Measurements from ENCODE around the gene CASP9.
"Not testable (repeated sequence)": the region's sequence is repeated elsewhere in the genome, so short reads cannot be mapped to it uniquely, and the experiment has no call there.

CASP9 gene

DNA sequence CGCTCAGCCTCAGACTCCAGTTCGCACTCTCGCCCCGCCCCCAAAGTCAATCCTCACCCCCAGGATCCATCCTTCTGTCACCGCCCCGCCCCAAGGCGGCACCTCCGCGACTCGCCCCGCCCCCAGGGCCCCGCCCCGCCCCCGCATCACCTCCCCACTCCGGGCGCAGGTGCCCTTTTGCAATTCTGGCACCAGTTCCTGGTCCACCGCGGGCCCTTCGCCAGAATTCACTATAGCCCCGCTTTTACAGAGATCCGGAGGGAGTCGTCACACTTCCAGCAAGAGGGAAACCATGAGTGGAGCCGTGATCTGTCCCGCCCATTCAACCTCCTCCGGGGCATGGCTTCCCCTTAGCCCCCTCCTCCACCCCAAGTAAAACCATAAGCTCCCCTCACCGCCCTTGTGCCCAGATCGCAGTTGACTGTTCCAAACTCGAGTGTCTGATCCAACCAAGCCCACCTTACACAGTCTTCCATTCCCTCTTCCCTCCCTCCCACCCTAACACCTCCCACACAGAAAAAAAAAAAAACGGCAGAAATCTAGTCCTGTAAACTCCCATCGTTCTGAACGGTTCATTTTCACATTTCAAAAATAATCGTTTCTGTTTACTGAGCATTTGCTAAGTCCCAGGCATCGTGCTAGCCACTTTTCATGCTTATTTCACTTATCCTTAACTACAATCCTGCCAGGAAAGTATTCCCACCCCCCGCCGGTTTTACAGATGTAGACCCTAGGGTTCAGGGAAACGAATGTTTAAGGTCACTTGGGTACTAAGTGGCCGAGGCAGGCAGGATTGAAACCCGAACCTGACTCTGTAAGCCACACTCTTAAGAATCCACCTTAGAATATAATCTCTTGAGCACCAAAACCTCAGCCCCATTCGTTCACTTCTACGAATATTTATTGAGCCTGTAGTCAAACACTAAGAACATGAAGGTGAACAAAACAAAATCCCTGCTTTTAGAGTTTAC, 1.3 kb upstream of the CASP9 start:
- no peak for DNase-seq

DNA sequence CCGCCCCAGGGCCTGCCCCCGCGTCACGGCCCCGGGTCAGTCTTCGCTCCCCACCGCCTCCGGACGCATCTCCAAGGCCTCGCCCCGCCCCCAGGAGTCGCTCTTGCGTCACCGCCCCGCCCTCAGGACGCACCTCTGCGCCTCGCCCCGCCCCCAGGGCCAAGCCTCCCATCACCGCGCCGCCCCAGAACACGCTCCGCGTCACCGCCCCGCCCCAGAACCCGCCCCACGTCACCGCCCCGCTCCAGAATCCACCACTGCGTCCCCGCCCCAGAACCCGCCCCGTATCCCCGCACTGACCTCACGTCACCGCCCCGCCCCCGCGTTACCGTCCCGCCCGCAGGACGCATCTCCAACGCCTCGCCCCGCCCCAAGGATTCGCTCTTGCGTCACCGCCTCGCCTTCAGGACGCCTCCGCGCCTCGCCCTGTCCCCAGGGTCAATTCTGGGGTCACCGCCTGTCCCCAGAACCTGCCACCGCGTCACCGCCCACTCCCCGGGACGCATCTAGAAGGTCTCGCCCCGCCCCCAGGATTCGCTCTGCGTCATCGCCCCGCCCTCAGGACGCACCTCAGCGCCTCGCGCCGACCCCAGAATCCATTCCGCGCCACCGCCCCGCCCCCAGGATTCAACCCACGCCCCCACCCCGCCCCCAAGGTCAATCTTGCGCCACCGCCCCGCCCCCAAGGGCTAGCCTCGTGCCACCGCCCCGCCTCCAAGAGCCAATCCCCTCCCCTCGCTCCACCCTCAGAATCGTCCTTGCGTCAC, 451 bp upstream of the CASP9 start:
- DNase-seq: peak; percentile 73

DNA sequence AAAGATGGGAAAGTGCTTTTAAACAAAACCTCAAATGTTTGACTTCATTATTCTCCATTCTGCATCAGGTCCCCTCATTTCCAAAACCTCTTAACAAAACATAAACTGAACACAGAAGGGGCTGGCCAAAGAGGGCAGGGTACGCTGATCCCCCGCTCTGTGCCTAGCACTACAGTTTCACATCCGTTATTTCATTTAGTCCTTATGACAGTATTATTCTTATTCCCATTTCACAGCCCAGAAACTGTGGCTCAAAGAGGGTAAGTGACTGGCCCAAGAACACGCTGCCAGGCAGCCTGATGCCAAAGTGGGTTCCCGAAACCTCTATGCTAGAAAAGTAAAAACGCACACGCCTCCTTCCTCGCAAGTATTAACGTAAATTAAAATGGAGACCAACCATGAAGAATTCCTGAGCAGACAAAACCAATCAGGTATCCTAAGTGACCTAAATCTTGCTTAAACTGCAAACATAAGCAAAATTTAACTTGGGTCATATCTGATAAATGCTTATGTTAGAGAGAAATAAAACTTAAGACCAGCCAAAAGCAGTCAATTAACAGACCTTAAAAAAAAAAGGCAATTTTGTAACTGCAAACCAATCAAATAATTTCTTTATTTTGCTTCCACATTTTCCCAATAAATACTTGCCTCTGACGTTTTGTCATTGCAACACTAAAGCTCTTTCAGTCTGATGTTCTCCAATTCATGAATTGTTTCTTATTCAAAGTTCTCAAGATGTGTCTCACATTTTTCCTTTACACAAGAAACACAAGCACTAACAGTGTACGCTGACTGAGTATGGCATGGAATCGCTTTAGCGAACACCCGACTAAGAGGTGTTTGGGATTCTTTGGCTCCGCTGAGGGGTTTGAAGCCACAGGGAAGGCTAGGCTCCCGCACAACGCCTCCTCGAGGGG, 653 bp downstream of the CASP9 start:
- no peak for DNase-seq

DNA sequence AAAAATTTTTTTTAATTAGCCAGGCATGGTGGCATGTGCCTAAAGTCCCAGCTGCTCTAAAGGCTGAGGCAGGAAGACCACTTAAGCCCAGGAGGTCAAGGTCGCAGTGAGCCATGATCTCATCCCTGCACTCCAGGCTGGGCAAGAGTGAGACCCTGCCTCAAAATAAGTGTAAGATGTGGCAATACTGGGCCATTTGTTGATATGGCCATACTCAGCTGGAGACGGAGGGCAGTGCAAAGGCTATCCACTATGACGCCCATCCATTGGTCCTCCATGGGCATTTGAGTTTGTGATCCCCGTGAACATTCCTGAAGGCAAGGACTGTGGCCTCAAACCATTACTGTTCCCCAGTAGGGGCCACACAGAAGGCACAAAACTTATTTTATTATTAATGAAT, 1.5 kb downstream of the CASP9 start:
- DNase-seq: no peak

DNA sequence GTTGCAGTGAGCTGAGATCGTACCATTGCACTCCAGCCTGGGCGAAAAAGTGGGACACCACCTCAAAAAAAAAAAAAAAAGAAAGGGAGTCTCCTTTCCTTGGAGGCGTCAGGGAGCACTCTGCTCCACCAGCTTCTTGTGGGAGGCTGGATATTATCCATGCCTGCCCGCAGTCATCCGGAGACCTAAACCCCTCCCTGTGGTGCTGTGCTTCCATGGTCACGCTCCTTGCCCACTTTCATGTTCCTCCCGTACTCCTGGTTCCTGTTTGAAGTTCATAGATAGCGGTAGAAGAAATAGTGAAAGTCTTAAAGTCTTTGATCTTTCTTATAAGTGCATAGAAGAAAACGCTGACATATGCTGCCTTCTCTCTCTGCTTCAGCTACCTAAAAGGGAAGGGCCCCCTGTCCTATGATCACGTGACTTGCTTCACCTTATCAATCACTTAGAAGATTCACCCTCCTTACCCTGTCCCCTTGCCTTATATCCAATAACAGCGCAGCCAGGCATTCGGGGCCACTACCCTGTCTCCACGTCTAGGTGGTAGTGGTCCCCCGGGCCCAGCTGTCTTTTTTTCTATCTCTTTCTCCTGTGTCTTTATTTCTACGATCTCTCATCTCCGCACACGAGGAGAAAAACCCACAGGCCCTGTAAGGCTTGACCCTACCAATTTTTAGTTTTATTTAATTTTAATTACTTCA, 2.7 kb downstream of the CASP9 start:
- not testable (repeated sequence) for DNase-seq

DNA sequence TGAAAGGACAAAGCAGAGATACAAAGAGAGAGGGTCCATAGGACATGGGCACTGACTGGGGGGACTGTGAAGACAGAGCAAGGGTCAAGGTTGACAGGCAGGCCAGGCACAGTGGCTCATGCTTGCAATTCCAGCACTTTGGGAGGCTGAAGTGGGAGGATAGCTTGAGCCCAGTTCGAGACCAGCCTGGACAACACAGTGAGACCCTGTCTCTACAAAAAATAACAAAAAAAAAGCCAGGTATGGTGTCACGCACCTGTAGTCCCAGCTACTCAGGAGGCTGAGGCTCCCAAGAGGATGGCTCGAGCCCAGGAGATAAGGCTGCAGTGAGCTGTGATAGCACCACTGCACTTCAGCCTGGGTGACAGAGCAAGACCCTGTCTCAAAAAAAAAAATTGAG, 4.4 kb downstream of the CASP9 start:
- no peak for DNase-seq

DNA sequence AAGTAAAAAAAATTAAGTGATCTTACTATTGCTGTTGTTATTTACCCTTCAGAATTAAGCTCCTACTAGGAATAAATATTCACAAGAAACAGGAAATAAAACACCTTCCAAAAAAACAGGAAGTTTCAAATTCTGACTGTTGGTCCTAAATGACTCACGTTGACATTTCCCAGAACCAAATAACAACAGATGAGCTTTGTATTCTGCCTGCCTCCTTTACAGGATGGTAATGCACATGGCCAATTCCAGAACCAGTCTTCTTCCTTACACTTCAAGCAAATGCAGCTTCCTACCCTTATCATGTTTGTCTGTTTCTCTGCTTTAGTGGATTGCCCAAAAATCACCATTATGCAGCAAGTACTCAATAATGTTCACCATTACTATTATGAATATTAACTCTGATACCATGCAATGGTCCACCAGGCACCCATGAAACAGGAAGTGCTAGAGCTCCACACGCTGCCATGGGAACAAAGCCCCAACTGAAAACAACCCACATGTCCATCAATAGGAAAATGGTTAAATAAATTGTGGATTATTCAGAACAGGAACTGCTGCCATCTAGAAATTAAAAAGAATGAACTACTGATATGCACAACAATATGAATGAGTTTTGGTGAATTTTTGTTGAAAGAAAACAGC, 8.9 kb downstream of the CASP9 start:
- no peak for DNase-seq

DNA sequence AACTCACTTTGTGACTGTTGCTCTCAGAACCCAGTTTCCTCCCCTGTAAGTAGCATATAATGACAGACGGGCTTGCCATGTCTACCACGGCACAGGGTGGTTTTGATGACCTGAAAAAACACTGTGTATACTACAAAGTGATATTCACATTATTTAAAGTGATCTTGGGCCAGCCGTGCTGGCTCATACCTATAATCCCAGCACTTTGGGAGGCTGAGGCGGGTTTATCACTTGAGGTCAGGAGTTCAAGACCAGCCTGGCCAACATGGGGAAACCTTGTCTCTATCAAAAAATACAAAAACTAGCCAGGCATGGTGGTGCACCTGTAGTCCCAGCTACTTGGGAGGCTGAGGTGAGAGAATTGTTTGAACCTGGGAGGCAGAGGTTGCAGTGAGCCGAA, 9.5 kb downstream of the CASP9 start:
- DNase-seq: not testable (repeated sequence)

DNA sequence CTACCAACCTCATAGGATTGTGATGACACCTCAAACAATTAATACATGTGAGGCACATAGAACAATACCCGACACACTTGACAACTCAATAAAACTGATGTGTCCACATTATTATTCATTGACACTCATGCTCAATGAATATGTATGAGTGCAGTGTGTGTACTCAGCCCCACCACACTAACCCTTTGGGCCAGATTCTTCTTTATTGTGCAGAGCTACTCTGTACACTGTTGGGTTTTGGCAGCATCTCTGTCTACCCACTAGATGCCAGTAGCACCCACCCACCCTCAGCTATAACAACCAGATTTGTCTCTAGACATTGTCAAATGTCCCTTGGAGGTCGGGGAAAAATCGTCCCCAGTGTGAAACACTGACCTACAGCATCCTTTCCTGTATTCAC, 10.1 kb downstream of the CASP9 start:
- DNase-seq: no peak

DNA sequence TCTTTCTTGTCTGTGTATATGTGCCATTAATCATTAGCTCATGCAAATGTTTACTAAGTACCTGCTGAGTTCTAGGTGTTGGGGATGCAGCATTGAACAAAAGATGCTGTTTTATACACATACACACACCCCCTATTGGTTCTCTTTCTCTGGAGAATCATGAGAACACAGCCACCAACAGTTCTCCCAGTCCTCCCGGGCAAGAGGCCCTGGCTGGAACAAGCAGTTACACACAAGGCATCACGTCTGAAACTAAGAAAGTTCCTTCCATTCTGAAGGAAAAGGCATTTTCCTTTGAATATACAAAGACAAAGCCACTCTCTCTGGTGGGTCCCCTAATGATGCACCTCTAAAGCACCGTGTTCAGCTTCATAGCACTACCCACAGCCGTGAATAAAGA, 10.8 kb downstream of the CASP9 start:
- DNase-seq: no peak

DNA sequence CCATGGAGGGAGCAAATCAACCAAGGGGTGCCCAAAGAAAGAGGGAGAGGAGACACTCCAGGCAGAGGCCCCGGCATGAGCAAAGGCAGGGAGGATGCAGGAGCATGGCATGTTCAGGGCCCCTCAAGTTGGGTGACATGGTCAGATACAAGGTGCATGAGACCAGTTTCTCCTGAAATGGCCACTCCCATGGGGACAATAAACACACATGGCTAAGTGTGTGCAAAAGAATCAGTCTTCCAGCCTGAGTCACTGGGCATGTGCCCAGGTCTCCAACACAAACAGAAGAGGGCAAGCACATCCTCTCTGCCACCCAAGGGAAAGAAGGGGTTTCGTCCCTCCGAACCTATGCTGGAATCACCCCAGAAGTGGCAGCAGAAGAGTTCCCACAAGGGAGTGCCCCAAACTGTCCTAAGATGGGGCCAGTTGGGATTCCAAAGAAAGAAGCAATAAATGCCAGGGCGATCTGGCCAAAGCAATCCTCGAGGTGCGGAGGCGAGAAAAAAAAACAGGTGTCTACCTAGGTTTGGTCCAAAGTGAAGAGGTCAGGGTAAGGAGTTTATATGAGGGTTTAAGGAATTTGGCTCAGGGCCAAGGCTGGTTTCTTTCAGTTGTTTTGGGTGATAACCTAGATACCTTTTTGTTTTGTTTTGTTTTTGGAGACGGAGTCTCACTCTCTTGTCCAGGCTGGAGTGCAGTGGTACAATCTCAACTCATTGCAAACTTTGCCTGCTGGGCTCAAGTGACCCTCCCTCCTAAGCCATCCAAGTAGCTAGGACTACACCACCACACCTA, 13.2 kb downstream of the CASP9 start:
- DNase-seq: no peak

DNA sequence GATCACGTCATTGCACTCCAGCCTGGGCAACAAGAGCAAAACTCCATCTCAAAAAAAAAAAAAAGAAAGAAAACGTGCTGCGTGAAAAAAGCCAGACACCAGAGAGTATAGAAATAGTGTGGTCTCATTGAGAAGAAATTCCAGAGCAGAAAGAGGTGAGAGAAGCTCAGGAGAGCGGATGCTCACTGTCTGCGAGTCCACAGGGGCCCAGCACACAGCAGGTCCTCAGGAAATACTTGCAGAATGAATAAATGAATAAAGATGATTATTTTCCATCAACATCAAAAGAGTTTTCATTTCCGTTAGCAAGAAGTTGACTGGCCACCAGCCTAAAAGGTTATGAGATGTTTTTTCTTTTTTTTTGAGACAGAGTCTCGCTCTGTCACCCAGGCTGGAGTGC, 14.4 kb downstream of the CASP9 start:
- no peak for DNase-seq

DNA sequence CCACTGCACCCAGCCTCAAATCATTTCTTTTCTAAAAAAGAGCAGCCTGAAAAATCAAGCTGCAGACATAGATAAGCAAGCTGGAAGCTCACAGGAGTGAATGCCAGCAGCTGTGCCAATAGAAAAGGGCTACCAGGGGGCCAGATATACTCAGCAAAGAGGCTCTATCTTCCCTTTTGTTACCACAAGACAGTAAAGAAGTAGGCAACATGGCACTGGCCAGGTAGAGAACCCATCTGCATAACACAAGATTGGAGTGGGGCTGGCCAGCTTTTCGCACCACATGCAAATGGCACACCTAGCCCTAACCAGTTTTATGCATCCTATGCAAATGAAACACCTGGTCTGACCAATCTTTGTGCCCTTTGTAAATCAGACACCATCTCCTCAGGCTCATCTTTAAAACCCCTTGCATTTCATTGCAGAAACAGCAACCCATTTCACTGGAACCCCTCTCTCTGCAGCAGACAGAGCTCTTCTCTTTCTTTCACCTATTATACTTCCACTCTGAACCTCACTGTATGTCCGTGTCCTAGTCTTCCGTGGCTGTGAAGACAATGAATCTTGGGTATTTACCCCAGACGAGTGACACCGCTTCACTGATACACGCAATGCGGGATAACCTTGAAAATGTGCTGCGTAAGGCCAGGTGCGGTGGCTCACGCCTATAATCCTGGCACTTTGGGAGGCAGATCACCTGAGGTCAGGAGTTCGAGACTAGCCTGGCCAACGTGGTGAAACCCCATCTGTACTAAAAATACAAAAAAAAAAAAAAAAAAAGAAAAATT, 15.1 kb downstream of the CASP9 start:
- no peak for DNase-seq

DNA sequence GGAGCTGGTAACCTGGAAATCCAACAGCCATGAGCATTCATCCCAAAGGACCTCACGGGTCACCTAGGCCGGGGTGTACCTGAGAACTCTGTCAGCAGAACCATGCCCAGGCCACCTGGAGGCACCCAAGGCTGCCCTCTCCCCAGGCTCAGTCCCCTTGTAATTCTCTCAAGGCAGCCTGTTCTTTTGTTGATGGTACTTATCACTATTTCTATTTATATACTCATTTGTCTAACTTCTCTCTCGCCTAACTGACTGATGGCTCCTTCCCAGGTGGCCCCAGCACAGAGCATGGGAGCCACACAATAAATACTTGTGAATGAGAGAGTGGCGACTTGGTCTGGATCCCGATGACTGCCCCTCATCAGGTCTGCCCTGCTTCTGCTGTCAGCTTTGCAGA, 16.7 kb downstream of the CASP9 start:
- no peak for DNase-seq

DNA sequence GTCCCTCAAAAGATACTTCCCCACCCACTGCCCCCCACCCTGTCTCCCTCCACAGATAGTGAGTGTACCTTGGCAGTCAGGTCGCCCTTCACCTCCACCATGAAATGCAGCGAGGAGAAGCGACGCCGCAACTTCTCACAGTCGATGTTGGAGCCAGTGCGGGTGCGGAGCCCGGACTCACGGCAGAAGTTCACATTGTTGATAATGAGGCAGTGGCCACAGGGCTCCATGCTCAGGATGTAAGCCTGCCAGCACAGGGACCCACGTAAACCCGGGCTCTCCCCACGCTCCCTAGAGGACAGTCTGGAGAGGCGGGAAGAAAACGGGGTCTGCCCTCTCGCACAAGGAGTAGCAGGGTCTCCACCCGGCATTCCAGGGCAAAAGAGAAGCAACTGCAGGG, 17.2 kb downstream of the CASP9 start:
- no peak for DNase-seq

DNA sequence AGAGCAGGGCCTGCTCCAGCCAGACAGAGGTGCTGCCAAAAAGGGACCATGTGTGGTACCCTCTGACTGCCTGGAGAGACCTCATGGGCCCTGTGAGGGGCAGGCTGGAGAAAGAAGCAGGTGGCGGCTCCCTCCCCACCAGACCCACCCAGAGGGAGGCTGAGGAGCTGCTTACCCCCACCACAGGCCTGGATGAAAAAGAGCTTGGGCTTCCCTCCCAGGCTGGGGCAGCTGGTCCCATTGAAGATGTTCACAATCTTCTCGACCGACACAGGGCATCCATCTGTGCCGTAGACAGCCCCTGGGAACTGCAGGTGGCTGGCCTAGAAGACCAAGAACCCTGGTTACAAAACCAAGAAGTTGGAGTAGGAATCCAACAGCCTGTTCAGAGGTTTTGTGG, 19.6 kb downstream of the CASP9 start:
- DNase-seq: no peak

DNA sequence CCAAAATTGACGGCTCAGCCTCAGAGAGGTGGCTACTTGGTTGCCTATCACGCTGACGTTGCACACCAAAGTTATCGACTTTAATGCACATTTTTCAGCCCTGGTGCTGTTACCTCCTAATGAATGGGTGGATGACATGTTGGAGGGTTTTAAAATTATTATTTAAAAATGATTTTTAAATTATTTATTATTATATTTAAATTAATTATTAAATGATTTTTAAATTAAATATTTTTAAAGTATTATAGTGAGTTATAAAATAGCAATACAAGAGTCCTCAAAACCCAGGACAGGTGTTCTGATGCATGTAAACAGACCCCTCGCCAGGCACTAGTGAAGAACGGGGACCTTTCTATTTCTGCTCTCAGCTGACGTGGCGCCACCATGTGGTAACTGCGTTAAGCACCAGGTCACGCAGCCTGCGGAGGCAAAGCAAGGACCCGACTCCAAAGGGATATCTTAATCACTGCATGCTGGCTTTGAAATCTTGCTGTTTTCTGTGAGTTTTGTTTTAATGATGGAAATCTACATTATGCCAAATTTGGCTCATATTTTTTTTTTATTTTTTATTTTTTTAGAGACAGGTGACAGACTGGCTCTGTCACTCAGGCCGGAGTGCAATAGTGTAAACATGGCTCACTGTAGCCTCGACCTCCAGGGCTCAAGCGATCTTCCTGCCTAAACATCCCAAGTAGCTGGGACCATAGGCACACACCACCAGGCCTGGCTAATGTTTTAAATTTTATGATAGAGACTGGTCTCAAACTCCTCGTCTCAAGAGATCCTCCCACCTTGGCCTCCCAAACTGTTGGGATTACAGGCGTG, 22.6 kb downstream of the CASP9 start:
- DNase-seq: no peak

DNA sequence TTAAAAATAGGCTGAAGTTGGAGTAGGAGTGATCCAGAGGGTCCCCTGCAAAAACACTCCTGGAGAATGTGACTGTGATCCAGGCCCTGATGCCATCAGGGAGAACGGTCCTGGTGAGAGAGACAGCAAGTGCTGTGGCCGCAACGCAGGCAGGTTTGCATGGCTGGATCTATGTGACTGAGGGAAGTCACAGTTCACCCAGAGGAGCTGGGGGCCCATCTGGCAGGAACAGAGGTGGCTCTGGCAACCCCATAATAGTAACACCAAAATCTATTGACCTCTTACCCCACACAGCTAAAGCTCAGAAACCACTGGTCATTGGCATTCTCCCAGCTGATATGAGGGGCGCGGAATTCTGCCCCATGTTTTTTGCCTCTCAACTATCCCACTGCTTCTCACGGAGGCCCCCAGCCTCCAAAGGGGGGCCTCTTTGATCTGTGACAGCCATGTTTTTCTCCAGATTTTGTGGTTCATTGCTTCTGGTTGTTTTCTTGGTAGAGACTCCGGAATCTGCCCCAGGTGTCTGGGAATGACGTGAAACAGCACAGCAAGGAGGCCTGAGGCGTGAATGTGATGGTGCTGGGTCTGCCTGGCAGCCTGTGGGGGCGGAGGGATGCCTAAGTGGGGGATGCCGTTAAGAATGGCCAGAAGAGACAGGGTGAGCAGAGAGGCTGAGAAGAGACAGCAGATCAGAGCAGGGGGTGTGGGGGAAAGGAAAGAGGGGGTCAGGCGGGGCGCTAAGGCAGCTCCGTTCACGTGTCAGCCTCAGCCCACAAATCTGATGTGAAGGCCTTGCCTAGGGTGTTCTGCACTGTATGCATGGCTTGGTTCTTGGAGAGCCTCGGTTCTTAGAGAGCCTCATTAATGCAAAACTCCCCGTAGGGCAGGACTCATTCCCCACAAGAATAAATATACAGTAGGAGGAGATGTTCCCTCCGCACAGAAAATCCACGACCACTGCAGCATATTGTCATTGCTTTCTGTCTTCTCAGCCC, 23.5 kb downstream of the CASP9 start:
- DNase-seq: no peak
